Fibroblast of mammary gland (primary cell): ENCODE data around the gene RPL13A.

Source experiments
- DNase-seq: peaks from one replicate; pipeline ENCODE4 v3.0.0-alpha.2; 2010; ENCODE audit warnings: low read depth
- H3K4me3 ChIP-seq: 2 replicates; pipeline ENCODE4 v1.5.1; 2011; ENCODE audit warnings: low read depth, mild to moderate bottlenecking, low read length, moderate library complexity; ENCODE audit not compliant: control insufficient read depth
- TF ChIP-seq, protein P1 (sequence below): conservative IDR thresholded peaks from 2 replicates; pipeline ENCODE4 v1.5.1; 2011; ENCODE audit warnings: low read depth, low read length, inconsistent platforms; ENCODE audit not compliant: control insufficient read depth, insufficient read depth

The RPL13A gene

DNA sequence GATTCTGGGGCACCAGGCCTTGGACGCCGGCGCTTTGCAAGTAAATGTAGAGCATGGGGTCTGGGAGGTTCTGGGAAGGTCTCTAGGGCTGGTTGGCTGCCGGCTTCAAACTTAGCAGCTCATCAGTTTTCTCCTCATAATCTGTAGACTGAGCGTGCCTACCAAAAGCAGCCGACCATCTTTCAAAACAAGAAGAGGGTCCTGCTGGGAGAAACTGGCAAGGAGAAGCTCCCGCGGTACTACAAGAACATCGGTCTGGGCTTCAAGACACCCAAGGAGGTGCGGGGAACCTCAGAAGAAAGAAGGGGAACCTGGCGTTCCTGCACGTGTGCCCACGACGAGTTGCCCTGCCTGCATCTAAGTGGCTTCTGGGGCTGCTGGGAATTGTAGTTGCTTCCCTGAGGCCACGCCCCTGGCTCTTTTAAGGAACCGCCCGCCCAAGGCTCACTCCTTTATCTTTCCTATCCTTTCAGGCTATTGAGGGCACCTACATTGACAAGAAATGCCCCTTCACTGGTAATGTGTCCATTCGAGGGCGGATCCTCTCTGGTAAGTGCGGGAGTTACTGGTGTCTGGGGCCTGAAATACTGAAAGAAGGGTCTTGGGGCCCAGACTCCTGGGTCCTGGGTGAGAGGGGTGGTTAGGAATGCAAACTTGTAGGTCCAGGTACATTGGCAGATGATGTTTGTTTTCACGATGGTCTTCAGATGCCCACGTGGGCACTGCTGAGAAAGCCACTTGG lies 9.8 kb downstream of the RPL13A start:
- TF ChIP-seq, protein P1, sequence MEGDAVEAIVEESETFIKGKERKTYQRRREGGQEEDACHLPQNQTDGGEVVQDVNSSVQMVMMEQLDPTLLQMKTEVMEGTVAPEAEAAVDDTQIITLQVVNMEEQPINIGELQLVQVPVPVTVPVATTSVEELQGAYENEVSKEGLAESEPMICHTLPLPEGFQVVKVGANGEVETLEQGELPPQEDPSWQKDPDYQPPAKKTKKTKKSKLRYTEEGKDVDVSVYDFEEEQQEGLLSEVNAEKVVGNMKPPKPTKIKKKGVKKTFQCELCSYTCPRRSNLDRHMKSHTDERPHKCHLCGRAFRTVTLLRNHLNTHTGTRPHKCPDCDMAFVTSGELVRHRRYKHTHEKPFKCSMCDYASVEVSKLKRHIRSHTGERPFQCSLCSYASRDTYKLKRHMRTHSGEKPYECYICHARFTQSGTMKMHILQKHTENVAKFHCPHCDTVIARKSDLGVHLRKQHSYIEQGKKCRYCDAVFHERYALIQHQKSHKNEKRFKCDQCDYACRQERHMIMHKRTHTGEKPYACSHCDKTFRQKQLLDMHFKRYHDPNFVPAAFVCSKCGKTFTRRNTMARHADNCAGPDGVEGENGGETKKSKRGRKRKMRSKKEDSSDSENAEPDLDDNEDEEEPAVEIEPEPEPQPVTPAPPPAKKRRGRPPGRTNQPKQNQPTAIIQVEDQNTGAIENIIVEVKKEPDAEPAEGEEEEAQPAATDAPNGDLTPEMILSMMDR, result no peak
- peak overlapping the region; percentile 100 for H3K4me3 ChIP-seq
- DNase-seq, result peak; percentile 65

DNA sequence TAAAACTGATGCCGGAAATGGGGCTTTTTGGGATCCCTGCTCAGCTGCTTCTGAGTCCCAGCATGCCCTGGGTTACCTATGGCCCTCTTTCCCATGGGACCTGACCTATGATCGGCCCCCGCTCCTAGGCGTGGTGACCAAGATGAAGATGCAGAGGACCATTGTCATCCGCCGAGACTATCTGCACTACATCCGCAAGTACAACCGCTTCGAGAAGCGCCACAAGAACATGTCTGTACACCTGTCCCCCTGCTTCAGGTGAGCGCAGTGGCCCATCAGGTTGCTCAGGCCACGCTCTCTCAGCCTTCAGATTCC lies 10.3 kb downstream of the RPL13A start:
- DNase-seq, result no peak
- TF ChIP-seq, protein P1, result no peak
- H3K4me3 ChIP-seq, result peak overlapping the region; percentile 100

DNA sequence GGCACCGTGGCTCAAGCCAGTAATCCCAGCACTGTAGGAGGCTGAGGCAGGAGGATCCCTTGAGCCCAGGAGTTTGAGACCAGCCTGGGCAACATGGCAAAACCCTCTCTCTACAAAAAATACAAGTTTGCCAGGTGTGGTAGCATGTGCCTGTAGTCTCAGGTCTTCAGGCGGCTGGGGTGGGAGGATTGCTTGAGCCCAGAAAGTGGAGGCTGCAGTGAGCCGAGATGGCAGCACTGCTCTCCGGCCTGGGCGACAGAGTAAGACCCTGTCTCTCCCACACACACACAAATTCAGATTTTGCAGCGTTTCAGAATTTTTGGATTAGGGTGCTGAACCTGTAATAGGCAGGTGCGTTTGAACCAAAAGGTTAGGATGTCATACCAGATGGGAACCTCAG lies 11.1 kb downstream of the RPL13A start:
- H3K4me3 ChIP-seq, result peak overlapping the region; percentile 1
- DNase-seq, result no peak
- TF ChIP-seq, protein P1, result no peak

DNA sequence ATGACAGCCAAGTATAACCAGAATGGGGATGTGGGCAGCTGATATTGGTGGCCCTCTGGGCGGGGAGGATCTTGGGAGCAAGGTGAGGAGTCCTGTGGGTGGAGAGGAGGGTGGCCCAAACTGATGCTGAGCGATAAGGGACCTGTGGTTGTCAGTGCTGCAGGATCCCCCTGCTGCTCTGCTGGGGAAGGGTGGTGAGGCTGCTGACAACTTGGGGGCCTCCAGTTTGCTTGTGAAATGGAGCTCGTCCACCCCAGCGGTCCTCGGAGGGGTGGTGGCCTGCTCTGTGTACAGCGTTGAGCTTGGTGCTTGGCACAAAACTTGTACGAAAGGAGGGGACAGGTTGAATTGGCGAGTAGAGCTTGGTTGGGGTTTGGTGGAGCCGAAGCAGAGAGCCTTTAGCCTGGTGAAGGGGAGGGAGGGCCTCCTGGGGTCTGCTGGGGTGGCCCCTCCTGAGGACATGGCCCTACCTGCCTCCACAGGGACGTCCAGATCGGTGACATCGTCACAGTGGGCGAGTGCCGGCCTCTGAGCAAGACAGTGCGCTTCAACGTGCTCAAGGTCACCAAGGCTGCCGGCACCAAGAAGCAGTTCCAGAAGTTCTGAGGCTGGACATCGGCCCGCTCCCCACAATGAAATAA lies 11.7 kb downstream of the RPL13A start:
- DNase-seq, result no peak
- no peak overlapping the region for H3K4me3 ChIP-seq
- TF ChIP-seq, protein P1, result no peak

DNA sequence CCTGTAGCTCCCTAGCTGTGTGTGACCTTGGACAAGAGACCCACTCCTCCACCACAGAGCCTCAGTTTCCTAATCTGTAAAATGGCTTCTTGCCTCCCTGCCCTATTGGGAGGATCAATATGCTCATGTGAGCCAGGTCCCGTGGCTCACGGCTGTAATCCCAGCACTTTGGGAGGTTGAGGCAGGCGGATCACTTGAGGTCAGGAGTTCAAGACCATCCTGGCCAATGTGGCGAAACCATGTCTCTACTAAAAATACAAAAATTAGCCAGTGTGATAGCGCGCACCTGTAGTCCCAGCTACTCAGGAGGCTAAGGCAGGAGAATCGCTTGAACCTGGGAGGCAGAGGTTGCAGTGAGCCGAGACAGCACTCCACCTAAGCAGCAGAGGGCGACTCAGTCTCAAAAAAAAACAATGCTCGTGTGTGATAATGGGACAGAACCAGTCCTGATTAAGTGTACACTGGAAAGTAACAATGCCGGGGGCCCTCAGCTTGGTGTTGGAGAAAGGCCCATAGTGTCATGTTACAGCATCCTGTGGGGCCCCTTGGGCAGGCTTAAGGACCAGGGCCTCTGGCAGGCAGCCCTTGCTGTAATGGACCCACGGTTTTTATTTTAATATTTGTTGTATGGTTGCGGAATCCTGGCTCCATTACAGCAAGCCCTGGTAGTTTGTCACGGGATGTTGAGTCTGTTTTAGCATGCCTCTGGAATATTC lies 15.6 kb downstream of the RPL13A start:
- DNase-seq, result peak; percentile 83
- no peak overlapping the region for H3K4me3 ChIP-seq
- TF ChIP-seq, protein P1, result peak; percentile 55

DNA sequence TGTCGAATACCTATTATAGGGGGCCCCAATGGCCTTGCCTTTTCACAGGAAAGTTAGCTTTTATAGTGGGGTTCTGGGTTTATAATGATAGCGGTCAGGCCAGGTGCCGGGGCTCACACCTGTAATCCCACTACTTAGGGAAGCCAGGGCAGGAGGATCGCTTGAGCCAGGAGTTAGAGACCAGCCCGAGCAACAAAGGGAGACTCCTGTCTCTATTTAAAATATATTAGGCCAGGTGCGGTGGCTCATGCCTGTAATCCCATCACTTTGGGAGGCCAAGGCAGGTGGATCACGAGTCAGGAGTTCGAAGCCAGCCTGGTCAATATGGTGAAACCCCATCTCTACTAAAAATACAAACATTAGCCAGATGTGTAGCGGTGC lies 16.2 kb downstream of the RPL13A start:
- DNase-seq, result no peak
- H3K4me3 ChIP-seq, result no peak overlapping the region

More for the DNA sequence above, 16.2 kb downstream of the RPL13A start:
- TF ChIP-seq, protein P1, result no peak
